A549 (cell line): ENCODE results near the gene NPAS2.

ENCODE experiments used
- CHD4 ChIP-seq: fragments of 200-600 bp; sonication (generic); IDR thresholded peaks from 2 replicates; pipeline ENCODE4 v1.6.1; 2016; ENCODE audit warnings: antibody characterized with exemption, mild to moderate bottlenecking, borderline replicate concordance
- FOXS1 ChIP-seq: fragments of 250-450 bp; sonication (Bioruptor Pico); IDR thresholded peaks from 2 replicates; pipeline ENCODE4 v1.5.0; 2020; ENCODE audit warnings: mild to moderate bottlenecking, moderate library complexity
- JUN ChIP-seq, 2 experiments: fragments of >200 bp; sonication (Bioruptor Twin); formaldehyde crosslinking; IDR thresholded peaks; 2 replicates in 1 of 2; 3 replicates in 1 of 2; pipeline ENCODE4 v1.6.1; 2016 to 2017
- MAFK ChIP-seq: fragments of 450-650 bp; IDR thresholded peaks from 2 replicates; pipeline ENCODE4 v1.6.1; 2014; ENCODE audit not compliant: partially characterized antibody
- MAZ ChIP-seq: fragments of 150-350 bp; IDR thresholded peaks from 2 replicates; pipeline ENCODE4 v1.6.1; 2014; ENCODE audit warnings: antibody characterized with exemption, low read depth, low read length, borderline replicate concordance
- POLR2A ChIP-seq: IDR thresholded peaks from 2 replicates; pipeline ENCODE4 v1.6.1; 2012; ENCODE audit warnings: mild to moderate bottlenecking, low read length
- RNF2 ChIP-seq: fragments of 200-600 bp; sonication (generic); IDR thresholded peaks from 2 replicates; pipeline ENCODE4 v1.6.1; 2016; ENCODE audit warnings: low read depth, mild to moderate bottlenecking, antibody characterized with exemption, moderate library complexity, borderline replicate concordance
- SMC3 ChIP-seq: fragments of >200 bp; sonication (Bioruptor Twin); formaldehyde crosslinking; IDR thresholded peaks from 3 replicates; pipeline ENCODE4 v1.6.1; 2018; ENCODE audit warnings: inconsistent platforms
- SREBF2 ChIP-seq: fragments of 450-650 bp; IDR thresholded peaks from 2 replicates; pipeline ENCODE4 v1.6.1; 2014; ENCODE audit warnings: mild to moderate bottlenecking, moderate library complexity
- TF ChIP-seq, protein P1 (sequence below): fragments of >200 bp; sonication (Bioruptor Twin); formaldehyde crosslinking; IDR thresholded peaks from 3 replicates; pipeline ENCODE4 v1.5.1; 2016

DNA sequence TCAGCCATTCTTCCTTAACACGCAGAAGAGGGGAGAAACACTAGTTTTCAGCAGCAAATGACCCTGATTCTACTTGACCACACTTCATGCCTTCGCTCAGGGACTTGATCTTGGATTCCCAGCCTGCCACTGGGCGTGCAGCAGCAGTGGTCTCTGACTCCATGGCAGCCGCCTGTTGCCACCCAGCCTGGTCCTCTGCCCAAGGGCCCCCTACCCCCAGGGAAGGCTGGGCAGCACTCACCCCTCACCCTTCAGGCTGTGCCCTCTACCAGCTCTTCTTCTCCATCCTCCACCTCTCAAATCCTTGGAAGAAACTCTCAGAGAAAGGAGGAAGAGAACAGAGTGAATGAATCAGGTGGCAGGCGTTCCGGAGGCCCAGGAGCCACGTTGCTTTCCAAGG is 150.1 kb downstream of the NPAS2 start:
- TF ChIP-seq, protein P1, sequence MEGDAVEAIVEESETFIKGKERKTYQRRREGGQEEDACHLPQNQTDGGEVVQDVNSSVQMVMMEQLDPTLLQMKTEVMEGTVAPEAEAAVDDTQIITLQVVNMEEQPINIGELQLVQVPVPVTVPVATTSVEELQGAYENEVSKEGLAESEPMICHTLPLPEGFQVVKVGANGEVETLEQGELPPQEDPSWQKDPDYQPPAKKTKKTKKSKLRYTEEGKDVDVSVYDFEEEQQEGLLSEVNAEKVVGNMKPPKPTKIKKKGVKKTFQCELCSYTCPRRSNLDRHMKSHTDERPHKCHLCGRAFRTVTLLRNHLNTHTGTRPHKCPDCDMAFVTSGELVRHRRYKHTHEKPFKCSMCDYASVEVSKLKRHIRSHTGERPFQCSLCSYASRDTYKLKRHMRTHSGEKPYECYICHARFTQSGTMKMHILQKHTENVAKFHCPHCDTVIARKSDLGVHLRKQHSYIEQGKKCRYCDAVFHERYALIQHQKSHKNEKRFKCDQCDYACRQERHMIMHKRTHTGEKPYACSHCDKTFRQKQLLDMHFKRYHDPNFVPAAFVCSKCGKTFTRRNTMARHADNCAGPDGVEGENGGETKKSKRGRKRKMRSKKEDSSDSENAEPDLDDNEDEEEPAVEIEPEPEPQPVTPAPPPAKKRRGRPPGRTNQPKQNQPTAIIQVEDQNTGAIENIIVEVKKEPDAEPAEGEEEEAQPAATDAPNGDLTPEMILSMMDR, result no peak
- no peak for TF ChIP-seq MAFK
- no peak for TF ChIP-seq CHD4
- no peak for TF ChIP-seq RNF2
- TF ChIP-seq POLR2A, result no peak
- no peak for TF ChIP-seq FOXS1 (CRISPR knock-in tag)
- no peak for TF ChIP-seq MAZ
- TF ChIP-seq SREBF2, result no peak
- TF ChIP-seq SMC3, result no peak
- no peak for TF ChIP-seq JUN (IDR thresholded peaks at IDR 0.05)
